H1 (cell line): Measurements from ENCODE around the gene BMI1. TPM values are rescaled to one million over a fixed set of nuclear protein-coding genes. Genes with fewer than 3 reads are reported as not detected.

ENCODE experiments used
- CTCF ChIA-PET: fragments of 300-600 bp; sonication (Branson Sonifier 250); formaldehyde crosslinking; loops from one replicate; lab custom pipeline; 2021; ENCODE audit not compliant: partially characterized antibody; lab: Charles Lee
- POLR2A ChIA-PET: fragments of 300-600 bp; sonication (Branson Sonifier 250); formaldehyde crosslinking; loops from one replicate; lab custom pipeline; 2021; ENCODE audit warnings: inconsistent platforms; ENCODE audit not compliant: partially characterized antibody; lab: Charles Lee
- DNase-seq, 2 experiments: peaks; one replicate each; pipeline versions ENCODE4 v3.0.0 to v3.0.0-alpha.2; 2010 to 2022; ENCODE audit warnings: low spot score in 2 of 2, low read depth in 1 of 2, mixed read lengths in 1 of 2
- FAIRE-seq: peaks from 2 replicates; lab custom pipeline; 2011; peaks lifted over from hg19 to GRCh38; lab: Jason Lieb, UNC
- H2AFZ ChIP-seq: 2 replicates; pipeline ENCODE4 v1.8.1; 2012; ENCODE audit warnings: low read length, inconsistent platforms
- H2AK5ac ChIP-seq: 2 replicates; pipeline ENCODE4 v1.6.1; 2013; ENCODE audit warnings: low read depth, low read length
- H2BK120ac ChIP-seq: replicated peaks from 2 replicates; pipeline ENCODE3; 2013; ENCODE audit warnings: low read depth, low read length, inconsistent platforms
- H2BK12ac ChIP-seq: 2 replicates; pipeline ENCODE4 v1.6.1; 2013; ENCODE audit warnings: low read depth, low read length
- H2BK15ac ChIP-seq: 2 replicates; pipeline ENCODE4 v1.6.1; 2013; ENCODE audit warnings: low read length
- H2BK20ac ChIP-seq: 2 replicates; pipeline ENCODE4 v1.6.1; 2013; ENCODE audit warnings: low read length
- H2BK5ac ChIP-seq: 2 replicates; pipeline ENCODE4 v1.6.1; 2013; ENCODE audit warnings: low read depth, low read length
- H3K14ac ChIP-seq: 2 replicates; pipeline ENCODE4 v1.6.1; 2013; ENCODE audit warnings: inconsistent platforms; ENCODE audit not compliant: insufficient read length
- H3K18ac ChIP-seq: 2 replicates; pipeline ENCODE4 v1.6.1; 2013; ENCODE audit warnings: low read length; ENCODE audit errors: extremely low read depth
- H3K23ac ChIP-seq: 2 replicates; pipeline ENCODE4 v1.6.1; 2013; ENCODE audit warnings: inconsistent platforms; ENCODE audit not compliant: insufficient read length
- H3K23me2 ChIP-seq: 2 replicates; pipeline ENCODE4 v1.6.1; 2013; ENCODE audit warnings: low read depth, low read length
- H3K27ac ChIP-seq: 2 replicates; pipeline ENCODE4 v1.6.1; 2011; ENCODE audit warnings: low read depth, low read length, inconsistent platforms
- H3K27me3 ChIP-seq, 4 experiments: replicated peaks in 1 of 4; 1 replicate in 1 of 4; 2 replicates in 3 of 4; pipeline versions ENCODE4 v1.6.1 to v1.8.1; 2011 to 2013; ENCODE audit warnings: low read length in 3 of 4, mild to moderate bottlenecking in 3 of 4, inconsistent platforms in 2 of 4, mixed read lengths in 2 of 4, moderate library complexity in 1 of 4; ENCODE audit not compliant: control insufficient read depth in 3 of 4, insufficient read depth in 3 of 4; ENCODE audit errors: extremely low read depth in 1 of 4
- H3K36me3 ChIP-seq, 4 experiments: 2 replicates each; pipeline versions ENCODE4 v1.6.1 to v1.8.1; 2011 to 2013; ENCODE audit warnings: mild to moderate bottlenecking in 4 of 4, low read length in 3 of 4, moderate library complexity in 2 of 4, control low read depth in 1 of 4, inconsistent platforms in 1 of 4; ENCODE audit not compliant: insufficient read depth in 4 of 4, control insufficient read depth in 2 of 4
- H3K4ac ChIP-seq: replicated peaks from 2 replicates; pipeline ENCODE3; 2013; ENCODE audit warnings: low read length, low read depth, mixed read lengths, inconsistent platforms; ENCODE audit not compliant: insufficient read length
- H3K4me1 ChIP-seq, 4 experiments: replicated peaks in 1 of 4; 1 replicate in 1 of 4; 2 replicates in 3 of 4; pipeline versions ENCODE4 v1.6.1 to v1.8.1; 2011 to 2013; ENCODE audit warnings: low read length in 3 of 4, inconsistent platforms in 2 of 4, mixed read lengths in 1 of 4; ENCODE audit not compliant: insufficient read depth in 4 of 4, control insufficient read depth in 3 of 4
- H3K4me2 ChIP-seq, 2 experiments: 2 replicates each; pipeline versions ENCODE4 v1.6.1 to v1.8.1; 2011 to 2013; ENCODE audit warnings: low read depth in 2 of 2, low read length in 2 of 2, control low read depth in 1 of 2, inconsistent platforms in 1 of 2, mild to moderate bottlenecking in 1 of 2; ENCODE audit not compliant: insufficient read depth in 1 of 2
- H3K4me3 ChIP-seq, 4 experiments: fragments of 200-600, 300-600 bp in 1 of 4; sonication (generic), shearing (Covaris generic), sonication (Bioruptor Twin) in 1 of 4; 2 replicates each; pipeline versions ENCODE4 v1.5.1 to v1.8.1; 2011 to 2016; ENCODE audit warnings: low read length in 4 of 4, low read depth in 3 of 4, control low read depth in 2 of 4, inconsistent platforms in 2 of 4, mild to moderate bottlenecking in 2 of 4, mixed read lengths in 1 of 4, moderate library complexity in 1 of 4; ENCODE audit not compliant: insufficient read depth in 2 of 4; ENCODE audit errors: extremely low read depth in 1 of 4
- H3K56ac ChIP-seq: replicated peaks from 2 replicates; pipeline ENCODE3; 2013; ENCODE audit warnings: low read depth, mild to moderate bottlenecking, mixed read lengths, low read length, inconsistent platforms; ENCODE audit not compliant: insufficient read length
- H3K79me1 ChIP-seq: 2 replicates; pipeline ENCODE4 v1.6.1; 2013; ENCODE audit warnings: low read depth, low read length, control low read depth
- H3K79me2 ChIP-seq, 2 experiments: 2 replicates each; pipeline versions ENCODE4 v1.6.1 to v1.8.1; 2012 to 2013; ENCODE audit warnings: low read length in 2 of 2, mild to moderate bottlenecking in 2 of 2, inconsistent platforms in 1 of 2; ENCODE audit not compliant: insufficient read depth in 2 of 2, control insufficient read depth in 1 of 2
- H3K9ac ChIP-seq, 4 experiments: replicated peaks in 1 of 4; 1 replicate in 1 of 4; 2 replicates in 3 of 4; pipeline versions ENCODE4 v1.6.1 to v1.8.1; 2011 to 2013; ENCODE audit warnings: low read depth in 3 of 4, low read length in 3 of 4, control low read depth in 2 of 4, mild to moderate bottlenecking in 2 of 4, moderate library complexity in 2 of 4, inconsistent platforms in 1 of 4; ENCODE audit errors: extremely low read depth in 1 of 4
- H3K9me3 ChIP-seq, 2 experiments: 2 replicates each; pipeline versions ENCODE4 v1.6.1 to v1.8.1; 2012 to 2013; ENCODE audit warnings: mild to moderate bottlenecking in 2 of 2, moderate library complexity in 2 of 2, control low read depth in 1 of 2, inconsistent platforms in 1 of 2, low read depth in 1 of 2, low read length in 1 of 2, mixed read lengths in 1 of 2; ENCODE audit not compliant: insufficient read depth in 2 of 2
- H4K20me1 ChIP-seq, 2 experiments: replicated peaks in 1 of 2; 2 replicates each; pipeline versions ENCODE3 to v1.8.1; 2011 to 2013; ENCODE audit warnings: inconsistent platforms in 2 of 2, low read length in 2 of 2, mild to moderate bottlenecking in 1 of 2; ENCODE audit not compliant: insufficient read depth in 2 of 2, control insufficient read depth in 1 of 2
- H4K5ac ChIP-seq: 2 replicates; pipeline ENCODE4 v1.6.1; 2013; ENCODE audit warnings: low read length, low read depth, mixed read lengths, inconsistent platforms; ENCODE audit not compliant: insufficient read length
- H4K8ac ChIP-seq: 2 replicates; pipeline ENCODE4 v1.8.0; 2013; ENCODE audit warnings: mild to moderate bottlenecking, moderate library complexity, low read length, inconsistent platforms; ENCODE audit not compliant: insufficient read depth; ENCODE audit errors: extremely low read depth
- H4K91ac ChIP-seq: replicated peaks from 2 replicates; pipeline ENCODE3; 2013; ENCODE audit warnings: low read length, mixed read lengths, inconsistent platforms; ENCODE audit not compliant: insufficient read length
- BACH1 ChIP-seq: IDR thresholded peaks from 2 replicates; pipeline ENCODE4 v1.6.1; 2012; ENCODE audit warnings: low read length, improper control_type of control experiment
- EGR1 ChIP-seq: IDR thresholded peaks from 2 replicates; pipeline ENCODE4 v1.6.1; 2011; ENCODE audit warnings: low read depth, low read length, borderline replicate concordance
- HDAC2 ChIP-seq, 2 experiments: fragments of 300-600 bp in 1 of 2; sonication (generic) in 1 of 2; IDR thresholded peaks; 2 replicates each; pipeline ENCODE4 v1.6.1; 2011 to 2012; ENCODE audit warnings: low read depth in 2 of 2, low read length in 2 of 2, mild to moderate bottlenecking in 2 of 2, moderate library complexity in 2 of 2, borderline replicate concordance in 1 of 2, inconsistent platforms in 1 of 2
- KDM4A ChIP-seq: IDR thresholded peaks from one replicate; pipeline ENCODE4 v1.7.1; 2012; ENCODE audit warnings: low read depth, mild to moderate bottlenecking, moderate library complexity, low read length, inconsistent platforms; ENCODE audit not compliant: severe bottlenecking
- POLR2AphosphoS5 ChIP-seq: IDR thresholded peaks from 2 replicates; pipeline ENCODE4 v1.6.1; 2011; ENCODE audit warnings: low read depth, low read length
- RAD21 ChIP-seq, 2 experiments: IDR thresholded peaks in 1 of 2; conservative IDR thresholded peaks in 1 of 2; 2 replicates each; pipeline ENCODE4 v1.6.1; 2011; ENCODE audit warnings: low read depth in 2 of 2, low read length in 2 of 2, improper control_type of control experiment in 1 of 2, inconsistent platforms in 1 of 2, mild to moderate bottlenecking in 1 of 2, moderate library complexity in 1 of 2
- SAP30 ChIP-seq: fragments of 300-600 bp; sonication (generic); IDR thresholded peaks from 2 replicates; pipeline ENCODE4 v1.7.1; 2012; ENCODE audit warnings: low read length, moderate library complexity, mild to moderate bottlenecking, inconsistent platforms; ENCODE audit not compliant: insufficient read depth, insufficient replicate concordance
- SIRT6 ChIP-seq: IDR thresholded peaks from one replicate; pipeline ENCODE4 v1.7.1; 2012; ENCODE audit warnings: low read length, inconsistent platforms
- SIX5 ChIP-seq: IDR thresholded peaks from 2 replicates; pipeline ENCODE4 v1.6.1; 2011; ENCODE audit warnings: mild to moderate bottlenecking, low read depth, low read length
- SP2 ChIP-seq: IDR thresholded peaks from 2 replicates; pipeline ENCODE4 v1.6.1; 2012; ENCODE audit warnings: mild to moderate bottlenecking, low read length, inconsistent platforms
- TCF12 ChIP-seq: IDR thresholded peaks from 2 replicates; pipeline ENCODE4 v1.6.1; 2011; ENCODE audit warnings: low read depth, mild to moderate bottlenecking, low read length
- TEAD4 ChIP-seq: IDR thresholded peaks from 2 replicates; pipeline ENCODE4 v1.6.1; 2012; ENCODE audit warnings: low read depth, low read length, inconsistent platforms, mixed read lengths
- WGBS, 2 experiments: shearing (Covaris generic) in 1 of 2; methylation state at CpG; one replicate each; pipeline versions ENCODE4 v1.1.6 to v1.1.7; 2013 to 2015; ENCODE audit warnings: low lambda C conversion rate in 2 of 2, mixed read lengths in 2 of 2, inconsistent platforms in 1 of 2, low coverage in 1 of 2, missing lambda C conversion rate in 1 of 2; ENCODE audit not compliant: insufficient replicate concordance in 2 of 2, insufficient coverage in 1 of 2, insufficient read length in 1 of 2; ENCODE audit errors: extremely low coverage in 1 of 2, missing lambda C conversion rate in 1 of 2; 5-methylcytosine and 5-hydroxymethylcytosine counted together
- polyA plus RNA-seq, 7 experiments: library from polyadenylated mRNA; depleted of rRNA in 3 of 7; stranded (reverse) in 5 of 7; unstranded in 2 of 7; fragments of >200 nt in 5 of 7; fragments of 200-250 nt in 2 of 7; gene quantifications; 1 replicate in 5 of 7; 2 replicates in 1 of 7; 4 replicates in 1 of 7; pipeline versions ENCODE4 v1.2.1 to v1.2.3, GENCODE V29; 2011 to 2013; ENCODE audit warnings: missing spikeins in 2 of 7, mixed read lengths in 2 of 7
- total RNA-seq: library from RNA; stranded (reverse); fragmentation: NEBNext Ultra II Directional; extraction: Animal tissue kit (Norgen Biotek cat#: 25700); gene quantifications from 2 replicates; pipeline ENCODE4 v1.2.1, GENCODE V29; 2021

Gene BMI1
- total and polyA plus RNA-seq, 2 of the 8 experiments (the other 6 are each of a cell fraction or from before 2014, with no cell fraction given) = 2.8 to 10.7 TPM

DNA sequence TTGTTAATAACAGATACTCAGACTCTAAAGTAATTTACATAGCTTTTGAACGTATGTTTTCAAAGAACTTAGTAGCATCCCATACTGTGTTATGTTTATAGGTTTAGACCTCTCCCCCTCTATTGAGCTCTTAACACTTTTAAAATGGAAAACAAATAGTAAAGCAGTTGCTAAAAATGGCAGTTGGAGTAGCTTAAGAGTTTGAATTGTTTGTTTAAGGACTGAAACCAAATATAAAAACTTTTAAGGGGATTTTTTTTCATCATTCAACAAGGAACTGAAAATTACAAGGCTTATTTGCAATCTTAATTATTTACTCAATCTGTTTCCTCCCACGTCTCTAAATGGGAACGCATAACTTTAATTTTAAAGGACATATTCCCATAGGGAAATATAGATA lies 22.8 kb downstream of the BMI1 start:
- Histone ChIP-seq H2BK120ac (no peak overlapping the region), H4K91ac (no peak overlapping the region), H3K4me1 (peaks cover 0 to 5% (median 3%) of the 10 kb centered on the region in 4 experiments; a peak in 3 of 7 replicates), H3K79me2 (no peaks in the 10 kb centered on the region), H3K4me2 (no peak overlapping the region), H2BK5ac (no peak overlapping the region), H4K5ac (no peak overlapping the region), H2AFZ (no peak overlapping the region), H3K27me3 (peaks cover 52 to 98% (median 82%) of the 10 kb centered on the region in 4 experiments), H2AK5ac (no peak overlapping the region), H2BK20ac (no peak overlapping the region), H4K8ac (no peak overlapping the region), H3K4me3 (no peak overlapping the region), H2BK12ac (no peak overlapping the region), H3K9ac (no peak overlapping the region), H4K20me1 (peaks cover 2 to 9% of the 10 kb centered on the region in 2 experiments), H3K36me3 (no peaks in the 10 kb centered on the region; a peak in 1 of 8 replicates), H2BK15ac (no peak overlapping the region), H3K27ac (no peak overlapping the region), H3K79me1 (no peaks in the 10 kb centered on the region), H3K23me2 (peaks cover 7% of the 10 kb centered on the region; the same call in 1 of the 2 replicates), H3K4ac (no peak overlapping the region), H3K18ac (no peak overlapping the region), H3K23ac (no peak overlapping the region), H3K56ac (no peak overlapping the region), H3K14ac (no peak overlapping the region), H3K9me3 (no peaks in the 10 kb centered on the region; a peak in 1 of 4 replicates)
- ChIA-PET POLR2A (no interaction called here), CTCF (interaction anchor here (0.8 to 1.5 kb wide), 3 partner anchors 20 to 84 kb away, joined by 3 read pairs; no protein-coding TSS in a partner anchor)
- 15% methylated on average over 3 of the region's 3 CpGs; no CpG with 5 or more reads in 1 of the 2 experiments for WGBS, 2 experiments
- FAIRE-seq (no peak), DNase-seq (no peak)
- TF ChIP-seq HDAC2 (IDR thresholded peaks at IDR 0.05; ENCODE audit: borderline replicate concordance in 1 of 2, low read depth in 2 of 2, low read length in 2 of 2) (no peak), KDM4A (no peak), SAP30 (no peak), SIX5 (no peak), SIRT6 (no peak), RAD21 (IDR thresholded peaks at IDR 0.05 in 1 of 2, conservative IDR thresholded peaks at IDR 0.05 in 1 of 2; ENCODE audit: low read depth in 2 of 2, low read length in 2 of 2) (no peak), TEAD4 (no peak), BACH1 (no peak), POLR2AphosphoS5 (no peak), SP2 (no peak), EGR1 (no peak), TCF12 (no peak)
